SU-DHL-6 (cell line): ENCODE results near the gene KIF21B.

ENCODE experiments used
- CTCF ChIP-seq: fragments of 200-600 bp; sonication (generic); IDR thresholded peaks from one replicate; pipeline ENCODE4 v1.5.1; 2017; ENCODE audit warnings: antibody characterized with exemption, mild to moderate bottlenecking, low read length, moderate library complexity; ENCODE audit not compliant: insufficient read depth, poor library complexity, severe bottlenecking
- EZH2phosphoT487 ChIP-seq: fragments of 200-600 bp; sonication (generic), shearing (Covaris generic); conservative IDR thresholded peaks from 2 replicates; pipeline ENCODE4 v1.6.1; 2018; ENCODE audit warnings: mild to moderate bottlenecking, antibody characterized with exemption, low read length, moderate library complexity, mixed read lengths

DNA sequence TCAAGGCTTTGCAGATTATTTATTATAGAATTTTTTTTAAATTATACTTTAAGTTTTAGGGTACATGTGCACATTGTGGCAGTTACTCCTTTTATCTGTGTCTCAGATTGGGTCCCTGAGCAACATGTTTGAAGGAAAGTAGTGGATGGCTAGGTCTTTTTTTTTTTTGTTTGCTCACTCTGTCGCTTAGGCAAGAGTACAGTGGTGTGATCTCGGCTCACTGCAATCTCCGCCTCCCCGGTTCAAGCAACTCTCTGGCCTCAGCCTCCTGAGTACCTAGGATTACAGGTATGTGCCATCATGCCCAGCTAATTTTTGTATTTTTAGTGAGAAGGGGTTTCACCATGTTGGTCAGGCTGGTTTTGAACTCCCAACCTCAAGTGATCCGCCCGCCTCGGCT is 39.6 kb upstream of the KIF21B start:
- TF ChIP-seq CTCF (no peak), EZH2phosphoT487 (no peak)
